Tibial artery (tissue), 4 donors: ENCODE results near the gene CLOCK.

Experiments
- DNase-seq, 2 donors: peaks; one replicate each; pipeline ENCODE4 v3.0.0-alpha.2; 2019
- H3K27ac ChIP-seq, 2 donors: fragments of 200-600 bp; sonication (generic) in 1 of 2; 1 replicate in 1 of 2; 2 replicates in 1 of 2; pipeline ENCODE4 v1.5.1; 2018 to 2019; ENCODE audit warnings: mild to moderate bottlenecking in 1 of 2
- H3K27me3 ChIP-seq, 2 donors: fragments of 200-600 bp; sonication (generic) in 1 of 2; one replicate each; pipeline versions ENCODE4 v1.5.1 to v1.6.0; 2016 to 2019
- H3K36me3 ChIP-seq, 3 donors: fragments of 200-600 bp; sonication (generic) in 2 of 3; one replicate each; pipeline ENCODE4 v1.5.1; 2016 to 2019; ENCODE audit warnings: mild to moderate bottlenecking in 2 of 3
- H3K4me1 ChIP-seq, 4 donors: fragments of 200-600 bp; sonication (generic) in 2 of 4; 1 replicate in 3 of 4; 2 replicates in 1 of 4; pipeline ENCODE4 v1.5.1; 2016 to 2019
- H3K4me3 ChIP-seq, 2 donors: fragments of 200-600 bp; sonication (generic) in 1 of 2; 1 replicate in 1 of 2; 2 replicates in 1 of 2; pipeline ENCODE4 v1.5.1; 2018 to 2019; ENCODE audit warnings: mild to moderate bottlenecking in 2 of 2
- H3K9me3 ChIP-seq, 3 donors: fragments of 200-600 bp; sonication (generic) in 1 of 3; one replicate each; pipeline ENCODE4 v1.5.1; 2016 to 2019
- intact Hi-C: fragments of 100-400 bp; cut with DNase I; formaldehyde crosslinking; loops from one replicate; pipeline ENCODE4 v1.15.0; 2023; ENCODE audit warnings: low total_unique reads
- TF ChIP-seq, protein P1 (sequence below), 2 experiments: fragments of 200-600 bp in 1 of 2; fragments of 450-650 bp in 1 of 2; IDR thresholded peaks; one replicate each; pipeline ENCODE4 v1.5.1; 2017 to 2019; ENCODE audit warnings: antibody characterized with exemption in 2 of 2, mild to moderate bottlenecking in 1 of 2, moderate library complexity in 1 of 2

Gene CLOCK

DNA sequence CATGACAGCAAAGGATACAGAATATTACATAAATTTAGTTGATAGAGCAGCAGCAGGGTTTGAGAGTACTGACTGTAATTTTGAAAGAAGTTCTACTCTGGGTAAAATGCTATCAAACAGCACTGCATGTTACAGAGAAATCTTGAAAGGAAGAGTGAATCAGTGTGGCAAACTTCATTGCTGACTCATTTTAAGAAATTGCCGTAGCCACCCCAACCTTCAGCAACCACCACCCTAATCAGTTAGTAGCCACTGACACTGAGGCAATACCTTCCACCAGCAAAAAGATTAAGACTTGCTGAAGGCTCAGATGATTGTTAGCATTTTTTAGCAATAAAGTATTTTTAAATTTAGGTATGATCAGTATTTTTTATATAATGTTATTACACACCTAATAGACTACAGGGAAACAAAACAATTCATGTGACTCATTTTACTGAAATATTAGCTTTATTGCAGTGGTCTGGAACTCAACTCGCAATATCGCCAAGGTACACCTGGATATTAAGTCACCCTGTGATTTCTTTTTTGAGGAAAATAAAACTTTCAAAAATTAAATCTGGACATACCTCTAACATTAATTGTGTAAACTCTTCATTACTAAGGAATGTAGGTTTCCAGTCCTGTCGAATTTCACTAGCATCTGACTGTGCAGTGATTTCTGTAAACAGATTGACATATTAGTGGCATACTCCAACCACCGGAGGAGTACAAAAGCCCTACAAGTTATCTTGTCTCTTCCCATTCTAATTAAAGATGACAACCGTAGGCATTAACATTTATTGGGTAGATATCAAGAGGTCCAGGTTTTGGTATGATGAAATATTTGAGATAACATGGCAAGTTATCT is 71.1 kb downstream of the CLOCK start:
- no peak for DNase-seq
- Histone ChIP-seq H3K36me3 (peaks cover 21 to 34% (median 26%) of the 10 kb centered on the region in 3 donors), H3K27me3 (no peaks in the 10 kb centered on the region), H3K9me3 (no peaks in the 10 kb centered on the region), H3K27ac (no peak overlapping the region), H3K4me3 (no peak overlapping the region), H3K4me1 (no peaks in the 10 kb centered on the region)
- intact Hi-C loops: no loop called here
- TF ChIP-seq, protein P1, sequence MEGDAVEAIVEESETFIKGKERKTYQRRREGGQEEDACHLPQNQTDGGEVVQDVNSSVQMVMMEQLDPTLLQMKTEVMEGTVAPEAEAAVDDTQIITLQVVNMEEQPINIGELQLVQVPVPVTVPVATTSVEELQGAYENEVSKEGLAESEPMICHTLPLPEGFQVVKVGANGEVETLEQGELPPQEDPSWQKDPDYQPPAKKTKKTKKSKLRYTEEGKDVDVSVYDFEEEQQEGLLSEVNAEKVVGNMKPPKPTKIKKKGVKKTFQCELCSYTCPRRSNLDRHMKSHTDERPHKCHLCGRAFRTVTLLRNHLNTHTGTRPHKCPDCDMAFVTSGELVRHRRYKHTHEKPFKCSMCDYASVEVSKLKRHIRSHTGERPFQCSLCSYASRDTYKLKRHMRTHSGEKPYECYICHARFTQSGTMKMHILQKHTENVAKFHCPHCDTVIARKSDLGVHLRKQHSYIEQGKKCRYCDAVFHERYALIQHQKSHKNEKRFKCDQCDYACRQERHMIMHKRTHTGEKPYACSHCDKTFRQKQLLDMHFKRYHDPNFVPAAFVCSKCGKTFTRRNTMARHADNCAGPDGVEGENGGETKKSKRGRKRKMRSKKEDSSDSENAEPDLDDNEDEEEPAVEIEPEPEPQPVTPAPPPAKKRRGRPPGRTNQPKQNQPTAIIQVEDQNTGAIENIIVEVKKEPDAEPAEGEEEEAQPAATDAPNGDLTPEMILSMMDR (IDR thresholded peaks at IDR 0.05): no peak

DNA sequence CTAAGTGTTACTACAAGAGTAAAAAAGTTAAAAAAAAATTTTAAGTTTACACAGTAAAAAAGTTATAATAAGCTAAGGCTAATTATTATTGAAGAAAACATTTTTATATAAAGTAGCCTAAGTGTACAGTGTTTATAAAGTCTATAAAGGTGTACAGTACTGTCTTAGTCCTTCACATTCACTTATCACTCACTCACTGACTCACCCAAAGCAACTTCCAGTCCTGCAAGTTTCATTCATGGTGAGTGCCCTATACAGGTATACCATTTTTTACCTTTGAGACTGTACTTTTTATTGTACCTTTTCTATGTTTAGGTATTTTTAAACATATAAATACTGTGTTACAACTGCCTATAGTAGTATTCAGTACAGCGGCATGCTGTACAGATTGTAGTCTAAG is 76.7 kb downstream of the CLOCK start:
- H3K4me3 ChIP-seq: no peak overlapping the region
- no peaks in the 10 kb centered on the region for H3K27me3 ChIP-seq
- TF ChIP-seq, protein P1 (IDR thresholded peaks at IDR 0.05): no peak
- DNase-seq: no peak
- H3K4me1 ChIP-seq: no peaks in the 10 kb centered on the region
- peaks cover 21 to 47% (median 33%) of the 10 kb centered on the region in 3 donors for H3K36me3 ChIP-seq
- intact Hi-C loops: no loop called here
- H3K9me3 ChIP-seq: no peaks in the 10 kb centered on the region
- H3K27ac ChIP-seq: no peak overlapping the region

DNA sequence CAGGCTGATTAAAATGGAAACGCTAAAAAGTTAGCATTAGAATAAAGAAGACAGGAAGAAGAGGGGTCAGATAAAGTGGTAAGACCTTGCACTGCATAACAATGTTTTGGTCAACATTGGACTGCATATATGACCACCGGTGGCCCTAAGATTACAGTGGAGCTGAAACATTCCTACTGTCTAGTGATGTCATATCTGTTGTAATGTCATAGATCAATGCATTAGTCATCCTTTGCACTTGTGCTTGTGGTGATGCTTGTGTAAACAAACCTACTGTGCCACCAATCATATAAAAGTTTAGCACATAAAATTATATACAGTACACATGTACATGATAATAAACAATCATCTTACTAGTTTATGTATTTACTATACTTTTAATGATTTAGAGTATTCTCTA is 78.0 kb downstream of the CLOCK start:
- no peaks in the 10 kb centered on the region for H3K4me1 ChIP-seq
- no peak overlapping the region for H3K27ac ChIP-seq
- H3K27me3 ChIP-seq: no peaks in the 10 kb centered on the region
- intact Hi-C loops: no loop called here
- H3K36me3 ChIP-seq: peaks cover 16 to 38% (median 21%) of the 10 kb centered on the region in 3 donors
- no peaks in the 10 kb centered on the region for H3K9me3 ChIP-seq
- TF ChIP-seq, protein P1 (IDR thresholded peaks at IDR 0.05): no peak
- H3K4me3 ChIP-seq: no peak overlapping the region
- no peak for DNase-seq

DNA sequence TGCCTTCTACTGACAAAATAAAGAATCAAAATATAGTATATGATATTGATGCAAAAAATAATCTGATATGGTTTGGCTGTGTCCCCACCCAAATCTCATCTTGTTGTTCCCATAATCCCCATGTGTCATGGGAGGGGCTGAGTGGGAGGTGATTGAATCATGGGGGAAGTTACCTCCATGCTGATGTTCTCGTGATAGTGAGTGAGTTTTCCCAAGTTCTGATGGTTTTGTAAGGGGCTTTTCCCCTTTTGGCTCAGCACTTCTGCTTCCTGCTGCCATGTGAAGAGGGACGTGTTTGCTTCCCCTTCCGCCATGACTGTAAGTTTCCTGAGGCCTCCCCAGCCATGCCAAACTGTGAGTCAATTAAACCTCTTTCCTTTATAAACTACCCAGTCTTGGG is 80.7 kb downstream of the CLOCK start:
- H3K4me1 ChIP-seq: no peaks in the 10 kb centered on the region
- no peak overlapping the region for H3K27ac ChIP-seq
- no peaks in the 10 kb centered on the region for H3K9me3 ChIP-seq
- peaks cover 10 to 28% (median 26%) of the 10 kb centered on the region in 3 donors for H3K36me3 ChIP-seq
- TF ChIP-seq, protein P1 (IDR thresholded peaks at IDR 0.05): no peak
- H3K27me3 ChIP-seq: no peaks in the 10 kb centered on the region
- no peak for DNase-seq
- intact Hi-C loops: no loop called here
- no peak overlapping the region for H3K4me3 ChIP-seq

DNA sequence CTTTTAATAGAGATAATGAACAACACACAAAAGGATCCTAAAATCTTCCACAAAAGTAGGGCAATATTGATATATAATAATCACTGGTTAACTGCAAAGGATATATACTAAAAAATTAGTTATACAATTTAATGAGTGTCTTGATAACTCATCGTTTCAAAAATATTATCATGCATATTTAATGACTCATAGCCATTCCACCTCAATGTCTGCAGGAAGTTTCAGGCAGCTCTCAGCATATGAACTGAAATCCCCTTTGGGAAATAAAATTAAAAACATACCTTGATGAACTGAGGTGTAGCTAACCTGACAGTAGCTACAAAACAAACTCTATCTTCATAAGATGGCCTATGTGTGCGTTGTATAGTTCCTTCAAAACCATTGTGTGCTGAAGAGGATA is 88.1 kb downstream of the CLOCK start:
- H3K4me1 ChIP-seq: no peaks in the 10 kb centered on the region
- no peaks in the 10 kb centered on the region for H3K27me3 ChIP-seq
- no peaks in the 10 kb centered on the region for H3K9me3 ChIP-seq
- intact Hi-C loops: no loop called here
- H3K27ac ChIP-seq: no peak overlapping the region
- TF ChIP-seq, protein P1 (IDR thresholded peaks at IDR 0.05): no peak
- H3K36me3 ChIP-seq: peaks cover 0 to 17% (median 0%) of the 10 kb centered on the region in 3 donors
- H3K4me3 ChIP-seq: no peak overlapping the region
- no peak for DNase-seq
